NCI-H2107 treated with DMSO at 0.1 percent for 48 hours (cell line): ENCODE measurements around the gene LVRN.

Experiments
- DNase-seq: peaks from one replicate; lab custom pipeline; 2025; ENCODE audit not compliant: unreplicated experiment; lab: John Stamatoyannopoulos, UW

LVRN gene

DNA sequence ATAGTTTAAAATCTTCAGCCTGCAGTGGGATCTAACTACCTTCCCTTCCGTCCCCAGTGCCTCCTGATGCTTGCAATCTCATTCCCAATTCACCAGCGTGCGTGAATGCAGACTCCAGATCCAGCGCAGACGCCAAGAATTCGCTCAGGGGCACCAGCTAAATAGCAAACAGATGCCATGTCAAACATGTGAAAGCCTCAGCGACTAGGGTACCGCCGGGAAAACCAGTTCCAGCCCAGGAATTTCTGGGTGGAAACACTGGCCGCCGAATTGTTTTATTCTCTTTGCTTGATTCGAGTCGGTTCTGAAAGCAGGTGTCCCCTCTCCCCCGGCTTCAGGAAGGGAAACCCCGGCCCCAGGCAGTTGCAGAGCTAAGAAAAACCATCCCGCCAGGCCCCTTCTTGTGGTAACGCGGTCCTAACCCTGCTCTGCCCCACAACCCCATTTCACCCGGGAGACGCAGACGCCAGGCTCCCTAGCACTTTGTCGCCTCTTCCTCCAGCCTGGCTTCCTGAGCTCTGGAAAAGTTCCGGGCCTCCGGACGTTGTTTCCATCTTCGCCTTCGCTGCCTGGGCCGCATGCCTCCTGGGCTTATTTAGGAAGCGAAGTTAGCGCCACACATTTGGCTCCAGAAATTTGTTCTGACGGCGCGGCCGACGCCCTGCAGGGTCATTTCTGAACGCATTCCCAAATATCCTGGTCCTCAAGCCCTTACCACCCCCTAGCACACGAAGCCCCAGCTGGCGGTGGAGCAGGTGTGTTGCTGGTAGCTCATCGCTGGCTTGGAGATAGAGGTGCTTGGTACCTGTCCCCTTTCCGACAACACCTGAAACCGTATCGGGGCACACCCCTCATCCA lies 665 bp upstream of the LVRN start:
- DNase-seq, result no peak

DNA sequence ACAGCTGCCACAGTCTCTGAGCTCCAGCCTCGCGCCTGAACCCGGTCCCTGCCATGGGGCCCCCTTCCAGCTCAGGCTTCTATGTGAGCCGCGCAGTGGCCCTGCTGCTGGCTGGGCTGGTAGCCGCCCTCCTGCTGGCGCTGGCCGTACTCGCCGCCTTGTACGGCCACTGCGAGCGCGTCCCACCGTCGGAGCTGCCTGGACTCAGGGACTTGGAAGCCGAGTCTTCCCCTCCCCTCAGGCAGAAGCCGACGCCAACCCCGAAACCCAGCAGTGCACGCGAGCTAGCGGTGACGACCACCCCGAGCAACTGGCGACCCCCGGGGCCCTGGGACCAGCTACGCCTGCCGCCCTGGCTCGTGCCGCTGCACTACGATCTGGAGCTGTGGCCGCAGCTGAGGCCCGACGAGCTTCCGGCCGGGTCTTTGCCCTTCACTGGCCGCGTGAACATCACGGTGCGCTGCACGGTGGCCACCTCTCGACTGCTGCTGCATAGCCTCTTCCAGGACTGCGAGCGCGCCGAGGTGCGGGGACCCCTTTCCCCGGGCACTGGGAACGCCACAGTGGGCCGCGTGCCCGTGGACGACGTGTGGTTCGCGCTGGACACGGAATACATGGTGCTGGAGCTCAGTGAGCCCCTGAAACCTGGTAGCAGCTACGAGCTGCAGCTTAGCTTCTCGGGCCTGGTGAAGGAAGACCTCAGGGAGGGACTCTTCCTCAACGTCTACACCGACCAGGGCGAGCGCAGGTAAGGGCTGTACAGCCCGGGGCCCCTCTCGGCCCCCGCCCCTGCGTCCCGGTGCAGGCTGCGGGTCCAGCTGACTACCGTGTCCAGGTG lies 509 bp downstream of the LVRN start:
- DNase-seq, result no peak

DNA sequence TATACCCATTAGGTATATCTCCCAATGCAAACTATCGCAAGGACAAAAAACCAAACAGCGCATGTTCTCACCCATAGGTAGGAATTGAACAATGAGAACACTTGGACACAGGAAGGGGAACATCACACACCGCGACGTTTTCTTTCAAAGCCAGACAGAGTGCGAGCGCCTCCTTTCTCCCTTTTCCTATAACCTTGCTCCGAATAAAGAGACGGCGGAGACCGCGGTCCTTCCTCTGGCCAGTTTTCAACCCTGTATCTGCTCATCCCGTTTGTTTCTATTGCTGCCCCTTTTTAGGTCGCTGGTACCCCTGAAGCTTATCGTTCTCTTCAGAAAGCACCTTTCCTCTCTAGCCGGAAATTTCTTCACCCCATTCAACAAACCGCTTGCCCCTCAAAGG lies 1.3 kb downstream of the LVRN start:
- no peak for DNase-seq

DNA sequence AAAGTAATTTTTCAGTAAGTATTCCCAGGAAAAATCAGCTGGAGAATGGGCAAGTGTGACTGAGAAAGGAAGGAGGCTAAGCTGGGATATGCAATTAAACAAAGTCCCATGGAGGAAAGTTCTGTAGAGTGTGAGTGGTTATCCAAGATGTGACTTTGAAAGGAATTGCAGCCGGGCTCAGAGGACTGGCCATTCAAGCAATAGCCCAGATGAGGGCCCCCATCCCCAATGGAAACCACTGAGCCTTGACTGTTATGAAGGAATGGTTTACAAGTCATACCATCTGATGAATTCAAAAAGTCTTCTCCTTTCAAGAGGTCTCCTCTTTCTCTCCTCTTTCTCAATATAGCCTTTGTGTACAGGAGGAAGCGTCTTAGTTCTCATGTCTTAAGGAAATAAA lies 6.5 kb downstream of the LVRN start:
- no peak for DNase-seq

DNA sequence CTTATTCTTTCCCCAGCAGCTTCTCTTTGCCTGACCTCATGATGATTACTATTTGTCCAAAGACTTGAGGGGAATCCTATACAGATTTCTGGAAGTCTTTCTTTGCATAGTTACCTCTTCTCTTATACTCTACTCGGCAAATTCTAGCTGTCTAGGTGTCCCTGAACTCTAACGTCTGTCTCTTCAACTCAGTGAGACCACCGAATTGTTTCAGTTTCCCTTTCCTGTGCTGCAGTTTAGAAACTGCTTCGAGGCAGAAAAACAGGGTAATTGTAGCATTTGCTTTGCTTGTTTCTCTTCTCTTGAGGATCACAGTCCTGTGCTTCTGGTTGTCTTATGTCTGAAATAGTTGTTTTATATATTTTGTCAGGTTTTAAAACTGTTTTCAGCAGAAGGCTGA lies 14.8 kb downstream of the LVRN start:
- no peak for DNase-seq

DNA sequence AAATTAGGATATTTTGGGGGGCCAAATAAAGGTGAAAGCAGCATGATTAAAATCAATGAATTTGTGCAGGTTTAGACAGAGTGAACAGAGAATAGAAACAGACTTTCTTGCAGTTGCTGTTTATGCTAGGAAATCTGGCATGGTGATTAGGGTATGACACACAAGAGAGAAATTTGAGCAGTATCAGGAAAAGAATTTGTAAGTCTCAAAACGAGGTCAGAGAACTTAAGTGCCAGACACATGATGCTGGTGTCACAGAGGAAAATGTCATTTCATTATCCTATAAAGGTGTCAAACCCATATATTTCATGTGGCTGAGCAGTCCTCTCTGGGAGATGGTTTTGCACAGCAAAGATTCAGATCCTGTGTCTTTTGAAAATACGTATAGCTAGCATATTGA lies 15.7 kb downstream of the LVRN start:
- no peak for DNase-seq

DNA sequence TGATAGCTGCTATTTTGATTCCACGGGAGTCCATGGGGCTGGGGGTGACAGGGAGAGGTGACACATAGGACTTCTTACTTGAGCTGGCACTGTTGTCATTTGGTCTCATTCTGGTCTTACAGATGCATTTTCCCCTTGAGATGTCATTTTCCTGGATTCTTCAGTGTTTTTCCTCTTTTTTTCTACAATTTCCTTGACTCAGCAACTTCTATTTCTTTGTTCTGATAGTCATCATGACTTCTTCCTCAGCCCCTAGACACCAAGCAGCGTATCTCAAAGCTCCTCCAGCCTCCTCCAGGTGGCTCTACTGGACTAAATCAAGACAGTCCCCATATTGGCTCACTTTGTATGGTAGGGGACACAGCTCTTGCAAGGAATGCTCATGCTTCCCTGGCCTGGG lies 16.5 kb downstream of the LVRN start:
- no peak for DNase-seq

DNA sequence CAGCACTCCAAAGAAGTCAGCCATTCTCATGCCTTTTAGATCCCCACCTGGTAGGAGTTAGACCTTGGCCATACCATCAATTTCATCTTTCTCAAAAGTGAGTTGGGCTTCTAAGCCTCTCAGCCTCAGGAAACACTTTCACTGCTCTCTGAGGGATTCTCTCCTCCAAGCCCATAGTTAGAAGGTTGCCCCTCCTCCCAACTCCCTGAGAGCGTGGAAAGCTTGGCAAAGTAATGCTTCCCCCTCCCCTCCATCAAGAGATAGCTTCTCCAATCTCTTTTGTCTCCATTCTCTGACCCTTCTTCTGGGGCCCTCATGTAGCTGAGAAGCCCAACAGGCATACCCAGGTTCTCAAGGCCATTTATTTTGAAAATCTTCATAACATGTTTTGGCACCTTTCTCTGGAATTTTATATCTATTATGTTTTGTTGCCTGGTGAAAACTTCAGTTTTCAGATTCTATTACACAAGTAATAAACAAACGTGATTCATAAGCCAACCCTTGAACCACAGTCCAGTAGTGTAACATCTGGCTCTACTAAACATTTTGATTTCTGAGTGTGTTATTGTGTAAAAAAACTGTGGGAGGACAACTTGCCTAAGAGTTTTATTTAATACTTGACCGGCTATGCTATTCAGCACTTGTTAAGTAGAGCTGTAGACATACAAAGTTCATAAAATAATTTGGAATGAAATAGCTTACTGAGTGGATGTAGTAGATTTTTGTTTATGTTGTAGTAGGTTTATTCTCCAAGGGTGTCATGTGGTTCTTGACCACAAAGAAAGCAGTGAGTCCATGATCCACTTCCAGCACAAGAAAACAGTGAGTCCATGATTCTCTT lies 17.1 kb downstream of the LVRN start:
- DNase-seq, result no peak

DNA sequence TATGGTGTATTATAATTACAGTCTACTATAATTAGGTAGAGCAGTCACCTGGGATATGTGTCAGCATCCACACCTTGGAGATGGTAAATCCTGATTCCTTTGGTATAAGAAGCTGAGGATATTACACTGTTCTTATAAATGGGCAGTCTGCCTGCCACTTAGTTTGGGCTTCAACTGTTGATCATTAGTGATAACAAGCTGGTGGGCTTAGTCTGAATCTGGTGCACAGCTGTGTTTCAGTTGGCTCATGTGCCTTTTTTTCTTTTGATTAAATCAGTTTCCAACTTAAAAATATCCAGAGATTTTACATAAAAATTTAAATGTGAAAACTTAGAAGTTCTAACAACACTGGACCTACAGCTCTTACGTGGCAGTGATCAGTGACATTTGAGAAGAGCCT lies 21.2 kb downstream of the LVRN start:
- DNase-seq, result no peak

DNA sequence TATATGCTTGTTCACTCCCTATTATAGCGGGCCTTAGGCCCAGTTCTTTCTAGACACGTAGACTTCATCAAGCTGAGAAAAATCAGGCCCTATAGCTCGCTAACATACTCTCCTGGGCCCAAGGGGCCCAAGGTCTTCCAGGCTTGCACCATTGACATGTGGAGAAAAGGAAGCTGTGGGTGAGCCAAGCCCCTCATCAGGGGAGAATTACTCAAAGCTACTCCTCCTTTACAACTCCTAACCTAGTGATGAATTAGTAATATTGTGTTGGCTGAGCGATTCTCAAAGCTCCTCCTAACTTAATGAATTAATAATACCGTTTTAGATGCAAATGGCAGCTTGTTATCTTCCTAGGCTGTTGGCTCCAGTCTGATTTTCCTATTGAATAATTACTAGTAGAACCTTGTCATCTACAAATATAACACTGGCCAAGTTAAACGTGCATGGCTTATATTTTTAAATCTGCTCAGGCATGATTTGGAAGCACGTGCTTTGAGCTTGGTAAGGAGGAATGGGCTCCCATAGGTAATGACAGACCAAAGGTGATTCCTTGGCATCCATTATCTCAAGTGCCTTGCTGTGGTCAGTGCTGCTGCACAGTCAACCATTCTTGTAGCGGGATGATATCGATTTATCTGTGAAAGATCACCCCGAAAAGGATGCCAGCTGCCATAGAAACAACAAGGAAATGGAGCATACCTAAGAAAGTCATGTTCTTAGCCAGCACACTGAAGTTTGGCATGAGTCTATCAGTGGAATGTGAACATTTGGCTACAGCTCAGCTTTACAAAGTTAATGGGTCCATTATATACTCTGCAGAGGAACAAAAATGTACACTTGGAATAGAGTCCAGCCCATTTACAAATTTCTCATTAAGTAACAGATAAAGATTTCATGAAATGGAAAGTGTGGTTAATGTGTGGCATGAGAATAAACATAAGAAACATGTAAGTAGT lies 23.8 kb downstream of the LVRN start:
- DNase-seq, result no peak

DNA sequence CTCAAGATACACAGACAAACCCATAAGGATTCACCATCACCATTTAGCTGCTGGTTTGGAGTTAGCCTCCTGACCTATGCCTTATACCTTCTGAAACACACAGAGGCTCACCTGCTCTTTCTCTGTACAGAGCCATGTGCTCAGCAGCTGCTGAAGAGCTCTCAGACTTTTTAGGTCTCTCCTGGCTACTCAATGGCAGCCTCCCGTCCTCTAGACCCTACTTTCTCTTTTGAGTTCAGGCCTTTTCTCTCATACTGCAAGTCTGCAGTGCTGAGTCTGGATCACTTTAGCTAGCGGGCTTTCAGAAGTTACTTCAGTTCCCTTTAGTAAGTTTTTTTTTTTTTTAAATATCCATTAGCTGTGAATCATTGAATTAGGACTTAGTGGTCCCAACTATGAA lies 25.7 kb downstream of the LVRN start:
- DNase-seq, result no peak

DNA sequence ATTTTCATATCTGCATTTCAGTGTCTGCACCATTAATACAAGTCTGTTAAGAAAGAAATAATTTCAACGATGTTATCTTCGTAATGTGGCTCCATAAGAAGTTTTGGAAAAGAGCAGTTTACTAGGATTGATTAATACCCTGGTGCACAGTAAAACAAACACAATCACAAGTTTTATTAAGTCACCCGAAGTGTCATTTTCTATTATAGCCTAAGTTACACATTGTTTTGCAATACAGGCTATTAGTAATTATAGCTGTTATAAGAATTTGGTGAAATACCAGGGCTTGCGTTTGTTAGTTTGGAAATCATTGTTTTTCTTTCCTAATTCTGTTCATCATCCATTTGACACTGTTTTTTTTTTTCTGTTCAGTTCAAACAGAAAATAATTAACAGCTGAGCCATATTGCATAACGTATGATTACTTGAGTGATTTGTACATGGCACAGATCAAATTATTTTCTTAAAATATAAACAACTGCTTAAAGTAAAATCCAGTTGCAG lies 30.6 kb downstream of the LVRN start:
- DNase-seq, result no peak

DNA sequence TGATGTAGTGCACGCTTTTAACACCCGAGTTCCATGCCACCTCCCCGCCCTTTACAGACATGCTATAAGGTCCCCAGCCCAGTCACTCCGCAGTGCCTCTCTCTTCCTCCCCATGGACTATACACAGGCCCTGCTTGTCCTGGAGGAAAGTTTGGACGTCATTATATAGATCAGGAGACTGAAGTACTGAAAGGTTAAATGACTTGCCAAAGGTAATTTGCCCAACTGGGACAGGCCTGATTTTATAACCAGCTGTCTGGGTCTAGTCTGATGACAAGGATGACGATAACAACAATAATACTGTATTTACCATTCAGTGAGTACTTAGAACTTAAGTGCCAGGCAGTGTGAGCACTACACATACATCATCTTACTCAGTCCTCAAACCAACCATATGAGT lies 33.1 kb downstream of the LVRN start:
- no peak for DNase-seq

DNA sequence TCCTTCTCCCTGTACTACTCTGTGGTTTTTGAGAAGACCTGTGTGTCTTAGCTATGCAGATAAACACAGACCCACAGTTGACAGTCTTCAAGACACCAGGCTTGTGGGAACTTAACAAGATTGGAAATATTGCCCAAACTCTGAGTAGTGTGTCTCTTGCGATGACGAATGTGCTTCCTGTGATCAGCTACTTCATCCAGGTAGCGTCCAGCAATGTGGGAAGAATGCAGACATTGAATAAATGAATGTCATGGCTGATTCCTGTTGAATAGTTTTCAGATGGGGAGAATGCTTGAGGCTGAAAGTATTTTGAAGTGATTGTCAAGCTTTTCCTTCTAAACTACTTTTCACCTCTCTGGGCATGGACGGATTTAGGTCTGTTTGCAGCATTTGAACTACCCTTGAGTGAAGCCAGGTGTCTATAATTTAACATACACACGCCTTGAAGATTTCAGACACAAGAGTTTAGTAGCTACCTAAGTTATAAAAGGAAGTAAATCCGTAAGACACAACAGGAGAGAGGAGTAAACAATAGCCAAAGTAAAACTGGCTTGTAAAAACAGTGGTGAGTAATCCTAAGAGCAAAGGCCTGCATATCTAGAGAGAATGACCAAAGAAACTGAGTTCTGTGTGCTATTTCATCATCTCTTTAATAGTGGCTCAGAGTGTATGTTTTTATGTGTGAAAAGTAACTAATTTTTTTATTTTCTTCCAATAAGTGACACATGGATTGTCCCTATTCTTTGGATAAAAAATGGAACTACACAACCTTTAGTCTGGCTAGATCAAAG lies 40.0 kb downstream of the LVRN start:
- DNase-seq, result no peak

DNA sequence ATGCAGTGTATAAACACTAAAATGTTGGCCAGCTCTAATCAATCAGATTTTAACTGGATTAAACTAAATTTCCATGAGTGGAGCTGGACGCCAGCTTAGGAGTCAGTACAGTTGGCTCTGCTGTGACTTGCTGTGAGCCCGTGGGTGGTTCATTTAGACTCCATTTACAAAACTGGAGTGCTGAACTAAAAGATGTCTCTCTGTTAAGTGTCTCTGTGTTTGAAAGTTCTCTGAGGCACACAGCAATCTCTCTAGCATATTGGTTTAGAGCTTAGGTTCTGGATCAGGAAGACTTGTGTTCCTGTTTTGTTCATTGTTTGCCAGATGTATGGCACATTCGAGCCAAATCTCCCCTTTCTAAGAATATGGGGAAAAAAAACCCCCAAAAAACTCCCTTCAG lies 42.0 kb downstream of the LVRN start:
- no peak for DNase-seq

DNA sequence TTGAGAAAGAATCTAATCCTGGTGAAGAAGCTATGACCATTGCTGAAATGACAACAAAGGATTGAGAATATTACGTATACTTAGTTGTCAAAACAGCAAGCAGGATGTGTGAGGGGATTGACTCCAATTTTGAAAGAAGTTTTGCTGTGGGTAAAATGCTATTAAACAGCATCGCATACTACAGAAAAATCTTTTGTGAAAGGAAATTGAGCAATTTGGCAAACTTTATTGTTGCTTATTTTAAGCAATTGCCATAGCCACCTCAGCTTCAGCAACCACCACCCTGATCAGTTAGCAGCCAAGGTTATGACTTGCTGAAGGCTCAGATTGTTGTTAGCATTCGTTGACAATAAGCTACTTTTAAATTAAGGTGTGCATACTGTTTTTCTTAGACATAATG lies 47.5 kb downstream of the LVRN start:
- no peak for DNase-seq

DNA sequence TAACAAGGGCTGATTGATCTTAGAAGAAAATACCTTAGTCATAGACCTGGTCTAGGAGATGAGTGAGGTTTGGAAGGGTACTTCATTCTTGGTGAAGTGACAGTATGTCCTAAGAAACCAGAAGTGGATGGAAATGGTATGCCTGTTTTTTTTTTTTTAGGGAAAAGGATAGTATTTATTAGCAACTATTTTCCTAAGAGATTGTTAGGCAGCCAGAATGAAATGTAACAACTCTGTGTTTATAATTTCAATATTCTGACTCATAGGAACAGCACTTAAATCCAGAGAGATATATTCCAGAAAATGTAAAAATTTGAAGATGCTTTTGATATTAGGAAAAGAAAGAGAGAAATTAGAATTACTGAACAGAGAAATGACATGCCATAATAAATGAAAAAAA lies 48.8 kb downstream of the LVRN start:
- no peak for DNase-seq

DNA sequence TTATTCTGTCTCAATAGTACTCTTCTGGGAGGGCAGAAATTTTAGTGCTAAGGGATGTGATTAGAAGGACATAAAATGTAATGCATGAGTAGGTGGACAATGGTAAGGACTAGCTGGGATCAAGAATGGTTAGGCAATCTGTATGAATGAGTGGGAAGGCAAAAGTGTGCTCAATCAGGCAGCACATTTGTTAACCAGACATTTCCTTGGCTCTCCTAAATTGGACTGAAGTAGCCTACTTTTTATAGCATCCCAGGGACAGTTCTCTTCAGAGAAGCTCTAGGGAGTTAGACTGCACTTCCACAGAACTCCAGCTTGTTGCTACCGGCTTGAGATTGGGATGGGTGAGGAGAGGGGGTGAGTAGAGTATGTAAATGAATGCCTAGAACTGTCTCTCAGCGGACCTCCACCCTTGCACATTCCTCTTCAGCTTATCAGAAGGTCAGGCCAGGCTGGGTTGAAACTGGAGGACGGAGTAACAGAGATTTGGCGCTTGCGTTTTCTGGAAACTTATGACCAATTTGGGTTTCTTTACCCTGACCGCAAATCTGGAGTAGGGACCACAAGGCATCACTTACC lies 51.0 kb downstream of the LVRN start:
- no peak for DNase-seq

DNA sequence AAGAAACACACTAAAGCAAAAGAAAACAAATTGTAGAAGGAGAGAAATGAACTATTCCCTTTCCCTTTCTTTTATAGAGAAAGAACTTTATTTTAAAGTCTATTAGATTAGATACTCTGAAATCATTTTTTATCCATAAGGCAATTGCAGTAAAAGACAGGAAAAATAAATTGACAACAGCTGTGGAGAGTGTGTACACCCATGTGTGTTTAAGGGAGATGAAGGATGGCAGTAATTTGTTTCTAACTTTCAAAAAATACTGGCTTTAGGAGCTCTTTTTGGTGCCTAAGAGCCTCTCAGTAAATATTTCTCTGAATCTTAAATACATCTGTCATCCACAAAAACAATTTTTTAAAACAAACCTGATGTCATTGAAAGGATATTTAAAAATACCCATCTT lies 51.7 kb downstream of the LVRN start:
- DNase-seq, result no peak
